ENCODE data around the gene SIRT2.
"Not testable (repeated sequence)": the region's sequence is repeated elsewhere in the genome, so short reads cannot be mapped to it uniquely, and the experiment has no call there.

The SIRT2 gene

GRCh38 chr19:38862321-38863059 is 36.9 kb downstream of the SIRT2 start:
- no peak for DNase-seq

GRCh38 chr19:38861368-38861767 is 38.0 kb downstream of the SIRT2 start:
- no peak for DNase-seq

- not testable (repeated sequence) for DNase-seq
Measured at GRCh38 chr19:38859631-38860204, 39.7 kb downstream of the SIRT2 start.

GRCh38 chr19:38856813-38857212 is 42.6 kb downstream of the SIRT2 start:
- DNase-seq, result no peak

- not testable (repeated sequence) for DNase-seq
Measured at GRCh38 chr19:38855751-38856150, 43.7 kb downstream of the SIRT2 start.

- not testable (repeated sequence) for DNase-seq
Measured at GRCh38 chr19:38854961-38855360, 44.5 kb downstream of the SIRT2 start.

- DNase-seq, result no peak
Measured at GRCh38 chr19:38853214-38853613, 46.2 kb downstream of the SIRT2 start.

- DNase-seq, result peak; percentile 54
Measured at GRCh38 chr19:38852231-38853044, 47.0 kb downstream of the SIRT2 start.

GRCh38 chr19:38851622-38852230 is 47.7 kb downstream of the SIRT2 start:
- peak; percentile 80 for DNase-seq

GRCh38 chr19:38850976-38851621 is 48.3 kb downstream of the SIRT2 start:
- no peak for DNase-seq

- no peak for DNase-seq
Measured at GRCh38 chr19:38850436-38850975, 48.9 kb downstream of the SIRT2 start.

GRCh38 chr19:38849860-38850435 is 49.5 kb downstream of the SIRT2 start, which contains the start of gene HNRNPL:
HNRNPL (minus strand) TSS chr19:38849986; CDS start chr19:38849966, 20 bp downstream.
- peak; percentile 100 for DNase-seq

GRCh38 chr19:38849147-38849859 is 50.1 kb downstream of the SIRT2 start:
- DNase-seq, result peak; percentile 94

GRCh38 chr19:38848299-38849146 is 50.9 kb downstream of the SIRT2 start:
- no peak for DNase-seq

- DNase-seq, result no peak
Measured at GRCh38 chr19:38846097-38846496, 53.3 kb downstream of the SIRT2 start.

- DNase-seq, result no peak
Measured at GRCh38 chr19:38845374-38846024, 53.9 kb downstream of the SIRT2 start.

- no peak for DNase-seq
Measured at GRCh38 chr19:38844093-38844686, 55.2 kb downstream of the SIRT2 start.

GRCh38 chr19:38843175-38843758 is 56.2 kb downstream of the SIRT2 start:
- DNase-seq, result no peak
